Iris pigment epithelial cell (primary cell): ENCODE measurements around the gene POLR1G.
"Not testable (repeated sequence)": the region's sequence is repeated elsewhere in the genome, so short reads cannot be mapped to it uniquely, and the experiment has no call there.

ENCODE experiments used
- DNase-seq: peaks from one replicate; pipeline ENCODE4 v3.0.0-alpha.2; 2011; ENCODE audit warnings: low read depth

The POLR1G gene

GRCh38 chr19:45420356-45420755 lies 13.9 kb downstream of the POLR1G start:
- DNase-seq, result no peak

GRCh38 chr19:45420871-45421270 lies 14.4 kb downstream of the POLR1G start:
- no peak for DNase-seq

DNA sequence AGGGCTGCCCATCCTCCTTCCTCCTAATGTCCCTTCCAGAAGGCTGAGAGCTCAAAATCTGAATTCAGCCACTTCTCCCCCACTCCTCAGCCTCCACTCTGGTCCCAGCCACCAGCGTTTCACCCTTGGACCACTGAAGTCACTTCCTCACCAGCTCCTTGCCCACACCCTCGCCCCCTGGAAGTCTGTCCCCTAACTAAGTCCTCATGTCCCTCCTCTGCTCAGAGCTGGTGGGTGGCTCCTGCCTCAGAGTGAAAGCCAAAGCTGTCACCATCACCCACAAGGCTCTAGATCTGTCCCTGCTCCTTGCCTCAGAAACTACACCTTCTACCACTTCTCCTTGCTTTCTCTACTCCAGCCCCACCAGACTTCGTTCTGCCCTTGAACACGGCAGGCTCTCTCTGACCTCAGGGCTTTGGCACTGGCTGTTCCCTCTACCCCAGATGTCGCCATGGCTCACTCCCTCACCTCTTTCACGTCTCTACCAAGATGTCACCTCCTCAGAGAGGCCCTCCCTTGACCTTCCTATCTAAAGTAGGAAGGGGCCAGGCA lies 15.6 kb downstream of the POLR1G start:
- no peak for DNase-seq

DNA sequence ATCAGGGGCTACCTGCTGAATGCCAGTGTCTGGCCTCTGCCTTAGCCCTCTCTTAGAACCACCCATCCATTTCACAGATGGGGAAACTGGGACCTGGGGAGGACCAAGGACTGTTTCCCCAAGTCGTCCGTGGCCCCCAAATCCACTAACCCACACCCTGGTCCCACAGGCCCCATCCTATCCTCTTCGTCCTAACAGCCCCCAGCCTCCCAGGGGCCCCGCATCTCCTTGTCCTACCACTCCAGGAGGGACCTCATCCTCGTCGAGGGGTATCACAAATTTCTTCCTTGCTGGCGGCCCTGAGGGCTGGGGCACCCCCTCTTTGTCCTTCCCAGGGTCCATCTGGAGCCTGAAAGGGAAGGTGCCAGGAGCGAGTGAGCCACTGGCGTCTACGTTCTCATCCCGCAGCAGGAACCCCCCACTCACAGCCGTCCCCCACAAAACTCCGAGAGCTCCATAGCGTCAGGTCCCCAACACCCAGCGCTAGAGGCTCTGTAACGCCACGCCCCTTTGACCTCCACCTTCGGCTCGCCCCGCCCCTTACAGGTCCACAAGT lies 16.7 kb downstream of the POLR1G start:
- no peak for DNase-seq

GRCh38 chr19:45423589-45424190 lies 17.2 kb downstream of the POLR1G start, which contains the start of gene ERCC1:
ERCC1 (minus strand) TSS chr19:45423917; CDS start chr19:45423374, 543 bp downstream.
- DNase-seq, result peak; percentile 97

DNA sequence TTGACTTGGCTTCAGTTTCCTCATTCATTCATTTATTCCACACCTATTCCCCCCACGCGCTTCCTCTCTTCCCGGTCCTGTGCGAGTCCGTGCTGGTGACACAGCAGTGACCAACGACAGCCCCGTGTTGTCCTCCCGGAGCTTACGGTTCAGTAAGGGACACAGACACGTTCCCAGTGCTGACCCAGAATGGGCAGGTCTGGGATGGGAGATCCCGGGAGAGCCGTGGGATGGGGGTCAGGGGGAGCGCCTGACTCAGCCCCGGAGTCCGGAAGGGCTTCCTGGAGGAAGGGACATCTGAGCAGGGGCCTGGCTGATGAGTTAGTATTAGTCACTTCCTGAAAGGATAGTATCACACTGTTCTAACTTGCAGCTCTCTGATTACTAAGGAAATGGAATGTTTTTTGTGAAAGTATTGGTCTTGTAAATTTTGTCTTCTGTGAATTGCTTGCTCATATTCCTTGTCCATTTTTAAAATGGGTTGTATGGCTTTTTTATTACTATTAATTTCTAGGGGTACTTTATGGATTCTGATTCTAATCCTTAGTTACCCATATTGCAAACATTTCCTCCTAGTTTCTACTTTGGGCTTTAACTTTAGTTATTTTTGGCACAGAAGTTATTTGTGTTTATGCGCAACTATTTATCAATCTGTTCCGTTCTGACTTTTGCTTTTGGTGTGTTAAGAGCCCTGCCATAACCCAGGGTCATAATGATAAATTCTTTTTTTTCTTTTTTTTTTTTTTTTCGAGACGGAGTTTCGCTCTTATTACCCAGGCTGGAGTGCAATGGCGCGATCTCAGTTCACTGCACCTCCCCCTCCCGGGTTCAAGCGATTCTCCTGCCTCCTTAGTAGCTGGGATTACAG lies 18.0 kb downstream of the POLR1G start:
- DNase-seq, result peak; percentile 96

GRCh38 chr19:45428384-45429231 lies 22.2 kb downstream of the POLR1G start:
- DNase-seq, result no peak

GRCh38 chr19:45429896-45430295 lies 23.5 kb downstream of the POLR1G start:
- DNase-seq, result not testable (repeated sequence)

- DNase-seq, result peak; percentile 69
These were observed 24.6 kb downstream of the POLR1G start for GRCh38 chr19:45431008-45431407.

DNA sequence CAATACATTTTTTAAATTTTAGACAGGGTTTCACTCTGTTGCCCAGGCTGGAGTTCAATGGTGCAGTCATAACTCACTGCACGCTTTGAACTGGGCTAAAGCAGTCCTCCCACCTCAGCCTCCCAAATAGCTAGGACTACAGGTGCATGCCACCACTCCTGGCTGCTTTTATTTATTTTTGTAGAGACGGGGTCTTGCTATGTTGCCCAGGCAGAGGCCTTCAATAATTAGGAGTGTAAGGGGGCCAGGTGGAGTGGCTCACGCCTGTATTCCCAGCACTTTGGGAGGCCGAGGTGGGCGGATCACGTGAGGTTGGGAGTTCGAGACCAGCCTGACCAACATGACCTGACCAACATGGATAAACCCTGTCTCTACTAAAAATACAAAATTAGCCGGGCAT lies 26.1 kb downstream of the POLR1G start:
- DNase-seq, result not testable (repeated sequence)

- no peak for DNase-seq
These were observed 30.9 kb downstream of the POLR1G start for GRCh38 chr19:45437328-45437727.

DNA sequence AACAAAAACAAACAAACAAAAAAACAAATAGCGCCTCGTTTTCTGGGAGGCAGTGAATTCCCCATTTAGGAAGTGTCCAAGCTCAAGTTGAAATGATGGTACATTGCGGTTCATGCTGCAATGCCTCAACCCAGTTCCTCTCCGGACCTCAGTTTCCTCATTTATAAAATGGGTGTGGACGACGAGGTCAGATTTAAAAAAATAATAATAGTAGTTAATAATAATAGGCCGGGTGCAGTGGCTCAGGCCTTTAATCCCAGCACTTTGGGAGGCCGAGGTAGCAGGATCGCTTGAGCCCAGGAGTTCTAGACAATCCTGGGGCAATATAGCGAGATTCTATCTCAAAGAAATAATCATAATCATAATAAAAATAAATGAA lies 32.7 kb downstream of the POLR1G start:
- DNase-seq, result no peak

GRCh38 chr19:45439569-45440258 lies 33.3 kb downstream of the POLR1G start:
- peak; percentile 78 for DNase-seq

DNA sequence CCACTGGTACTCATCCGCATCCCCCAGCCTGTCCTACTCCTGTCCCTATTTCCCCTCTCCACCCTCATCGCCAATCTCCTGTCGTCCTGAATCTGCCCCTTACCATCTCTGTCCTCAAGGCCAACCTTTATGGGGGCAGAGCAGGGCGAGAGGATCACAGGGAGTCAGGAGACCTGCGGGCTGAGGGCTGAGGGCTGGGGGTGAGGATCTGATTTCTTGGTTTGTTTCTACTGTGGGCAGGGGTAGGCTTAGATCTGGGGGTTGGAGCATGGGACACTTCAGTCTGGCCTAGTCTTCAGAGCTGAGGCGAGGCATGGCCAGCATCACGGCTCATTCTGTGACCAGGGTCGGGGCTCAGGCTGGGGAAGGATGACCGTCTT lies 33.8 kb downstream of the POLR1G start:
- DNase-seq, result no peak

DNA sequence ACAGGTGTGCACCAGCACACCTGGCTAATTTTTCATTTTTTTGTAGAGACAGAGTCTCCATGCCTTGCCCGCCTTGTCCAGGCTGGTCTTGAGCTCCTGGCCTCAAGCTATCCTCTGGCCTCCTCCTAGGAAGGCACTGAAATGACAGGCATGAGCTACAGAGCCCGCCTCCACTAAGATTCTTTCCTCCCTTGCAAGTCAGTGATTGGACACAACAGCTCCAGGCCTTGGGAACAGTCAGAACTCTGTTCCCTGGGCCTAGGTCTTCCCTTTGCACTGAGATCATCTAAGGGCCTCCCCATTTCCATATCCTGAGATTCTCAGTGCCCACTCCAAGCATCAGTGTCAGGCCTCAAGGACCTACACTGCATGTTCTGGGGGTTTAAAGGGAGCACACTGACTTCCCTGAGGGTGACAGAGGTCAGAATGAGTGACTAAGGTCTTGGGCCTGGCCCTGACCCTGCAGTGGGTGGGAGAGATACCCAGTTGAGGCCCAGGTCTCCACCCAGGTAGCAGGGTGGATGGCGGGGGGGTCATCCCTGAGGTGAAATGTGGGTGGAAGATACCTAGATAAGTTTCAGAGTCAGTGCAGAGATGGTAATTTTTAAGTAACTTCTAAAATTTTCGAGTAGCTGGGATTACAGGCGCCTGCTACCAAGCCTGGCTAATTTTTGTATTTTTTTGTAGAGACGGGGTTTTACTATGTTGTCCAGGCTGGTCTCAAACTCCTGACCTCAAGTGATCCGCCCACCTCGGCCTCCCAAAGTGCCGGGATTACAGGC lies 34.6 kb downstream of the POLR1G start:
- peak; percentile 67 for DNase-seq

DNA sequence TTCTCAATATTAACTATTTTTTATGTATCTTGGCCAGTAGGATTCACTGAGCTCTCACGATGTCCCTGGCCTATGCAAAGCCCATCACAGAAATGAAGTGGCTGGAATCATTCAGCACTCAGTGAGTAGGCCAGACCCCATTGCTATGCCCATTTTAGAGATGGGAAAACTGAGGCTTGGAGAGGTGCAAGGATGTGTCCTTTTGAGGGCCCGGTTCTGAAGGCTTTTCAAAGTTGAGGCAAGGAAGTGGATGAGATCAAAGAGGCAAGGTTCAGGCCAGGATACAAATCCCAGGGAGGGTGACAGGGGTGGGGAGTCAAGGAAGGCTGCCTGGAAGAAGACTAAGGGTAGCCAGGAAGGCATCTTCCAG lies 35.9 kb downstream of the POLR1G start:
- DNase-seq, result no peak

DNA sequence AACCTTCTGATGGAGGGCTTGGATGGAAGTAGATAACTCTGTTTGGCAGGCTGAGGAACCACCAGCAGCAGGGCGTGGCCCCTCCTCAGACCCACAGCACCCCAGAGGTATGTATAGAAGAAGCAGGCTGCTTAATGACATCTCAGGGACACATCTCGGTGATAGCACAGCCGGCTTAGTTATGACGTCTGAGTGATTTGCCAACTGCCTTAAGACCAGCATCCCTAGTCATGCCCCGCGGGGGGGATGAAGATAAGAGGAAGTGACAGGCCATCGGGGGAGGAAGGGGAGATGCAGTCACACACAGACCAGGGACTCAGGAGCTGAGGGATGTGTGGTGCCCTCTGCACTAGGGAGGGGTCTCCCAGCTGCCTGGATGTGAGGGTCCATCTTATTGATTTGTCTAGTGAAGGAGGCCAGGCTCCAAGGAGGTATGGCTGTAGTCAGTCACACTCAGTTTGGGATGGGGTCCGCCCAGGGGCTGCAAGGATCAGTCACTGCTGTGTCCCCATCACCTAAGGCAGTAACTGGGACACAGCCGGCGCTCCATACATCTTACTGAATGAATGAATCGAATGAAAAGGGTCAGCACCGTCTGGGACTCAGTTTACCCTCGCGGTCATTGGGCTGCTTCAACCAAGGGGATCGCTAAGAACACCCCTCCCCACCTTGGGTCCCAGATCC lies 36.5 kb downstream of the POLR1G start:
- no peak for DNase-seq

GRCh38 chr19:45443462-45444317 lies 37.2 kb downstream of the POLR1G start:
- DNase-seq, result peak; percentile 71
